SIG-M5 treated with dmso at 0.1 percent for 504 hours (cell line): ENCODE results near the gene SPEG.

Experiments used
- DNase-seq: peaks from one replicate; lab custom pipeline; 2025; ENCODE audit not compliant: unreplicated experiment; lab: John Stamatoyannopoulos, UW

Gene SPEG

GRCh38 chr2:219442256-219443015 lies 7.8 kb downstream of the SPEG start:
- no peak for DNase-seq

GRCh38 chr2:219443016-219443696 lies 8.5 kb downstream of the SPEG start:
- DNase-seq = no peak

GRCh38 chr2:219443697-219444023 lies 9.0 kb downstream of the SPEG start:
- no peak for DNase-seq

GRCh38 chr2:219444566-219445091 lies 10.0 kb downstream of the SPEG start:
- DNase-seq = no peak

GRCh38 chr2:219445220-219445640 lies 10.6 kb downstream of the SPEG start:
- DNase-seq = no peak

- no peak for DNase-seq
These were observed 11.5 kb downstream of the SPEG start for GRCh38 chr2:219446101-219446504.

- no peak for DNase-seq
These were observed 12.0 kb downstream of the SPEG start for GRCh38 chr2:219446689-219447088.

- no peak for DNase-seq
These were observed 12.8 kb downstream of the SPEG start for GRCh38 chr2:219447242-219448098.

GRCh38 chr2:219448099-219448775 lies 13.6 kb downstream of the SPEG start:
- DNase-seq = no peak

- no peak for DNase-seq
These were observed 14.2 kb downstream of the SPEG start for GRCh38 chr2:219448776-219449341.

- DNase-seq = no peak
These were observed 15.0 kb downstream of the SPEG start for GRCh38 chr2:219449609-219450008.

GRCh38 chr2:219451661-219452360 lies 17.2 kb downstream of the SPEG start:
- no peak for DNase-seq

- DNase-seq = no peak
These were observed 18.0 kb downstream of the SPEG start for GRCh38 chr2:219452361-219453317.

GRCh38 chr2:219453671-219454590 lies 19.3 kb downstream of the SPEG start:
- no peak for DNase-seq

GRCh38 chr2:219455581-219455980 lies 20.9 kb downstream of the SPEG start:
- peak; percentile 74 for DNase-seq

- peak; percentile 28 for DNase-seq
These were observed 23.2 kb downstream of the SPEG start for GRCh38 chr2:219457784-219458369.

GRCh38 chr2:219458996-219459395 lies 24.4 kb downstream of the SPEG start:
- no peak for DNase-seq
